HG03469 (cell line): ENCODE results near the gene DYNC2H1.
A peak's percentile ranks its signal among the peaks of the same experiment; 100 is the strongest.

Experiments
- ATAC-seq: cut with Tn5 transposase; IDR thresholded peaks from one replicate; pipeline ENCODE4 v1.9.1; 2021; ENCODE audit warnings: mild to moderate bottlenecking, moderate library complexity, moderate number of reproducible peaks; ENCODE audit not compliant: unreplicated experiment

DYNC2H1 gene

GRCh38 chr11:103266167-103266831 lies 157.1 kb downstream of the DYNC2H1 start:
- no peak for ATAC-seq

- no peak for ATAC-seq
These were observed 163.7 kb downstream of the DYNC2H1 start for GRCh38 chr11:103272876-103273275.

- ATAC-seq = no peak
These were observed 164.8 kb downstream of the DYNC2H1 start for GRCh38 chr11:103274025-103274424.

GRCh38 chr11:103279821-103280220 lies 170.6 kb downstream of the DYNC2H1 start:
- no peak for ATAC-seq

GRCh38 chr11:103281301-103281700 lies 172.1 kb downstream of the DYNC2H1 start:
- no peak for ATAC-seq

- no peak for ATAC-seq
These were observed 175.0 kb downstream of the DYNC2H1 start for GRCh38 chr11:103284260-103284659.

- no peak for ATAC-seq
These were observed 185.3 kb downstream of the DYNC2H1 start for GRCh38 chr11:103294516-103294915.

GRCh38 chr11:103295704-103296103 lies 186.5 kb downstream of the DYNC2H1 start:
- no peak for ATAC-seq

GRCh38 chr11:103297900-103298299 lies 188.7 kb downstream of the DYNC2H1 start:
- no peak for ATAC-seq

- no peak for ATAC-seq
These were observed 206.0 kb downstream of the DYNC2H1 start for GRCh38 chr11:103315248-103315647.

GRCh38 chr11:103317118-103317517 lies 207.9 kb downstream of the DYNC2H1 start:
- ATAC-seq = no peak

- no peak for ATAC-seq
These were observed 213.6 kb downstream of the DYNC2H1 start for GRCh38 chr11:103322821-103323220.

- ATAC-seq = no peak
These were observed 216.5 kb downstream of the DYNC2H1 start for GRCh38 chr11:103325686-103326069.

GRCh38 chr11:103326070-103326794 lies 217.0 kb downstream of the DYNC2H1 start:
- ATAC-seq = peak; percentile 86

- ATAC-seq = no peak
These were observed 218.5 kb downstream of the DYNC2H1 start for GRCh38 chr11:103327721-103328120.

- ATAC-seq = no peak
These were observed 223.2 kb downstream of the DYNC2H1 start for GRCh38 chr11:103332409-103332808.

- no peak for ATAC-seq
These were observed 229.6 kb downstream of the DYNC2H1 start for GRCh38 chr11:103338621-103339484.

- no peak for ATAC-seq
These were observed 230.2 kb downstream of the DYNC2H1 start for GRCh38 chr11:103339485-103339857.

- ATAC-seq = no peak
These were observed 231.7 kb downstream of the DYNC2H1 start for GRCh38 chr11:103340956-103341355.

- ATAC-seq = no peak
These were observed 235.7 kb downstream of the DYNC2H1 start for GRCh38 chr11:103344886-103345285.

GRCh38 chr11:103349595-103349994 lies 240.4 kb downstream of the DYNC2H1 start:
- no peak for ATAC-seq

GRCh38 chr11:103354656-103355055 lies 245.4 kb downstream of the DYNC2H1 start:
- ATAC-seq = no peak
